Occipital lobe (tissue), 2 donors: ENCODE data around the gene GNMT. TPM values are rescaled to one million over a fixed set of nuclear protein-coding genes. Genes with fewer than 3 reads are reported as not detected.
"Not testable (repeated sequence)": the region's sequence is repeated elsewhere in the genome, so short reads cannot be mapped to it uniquely, and the experiment has no call there.

ENCODE experiments used
- DNase-seq: peaks from one replicate; lab custom pipeline; 2025; lab: John Stamatoyannopoulos, UW
- total RNA-seq: library from RNA; depleted of rRNA; stranded (reverse); fragments of >200 nt; gene quantifications from one replicate; pipeline ENCODE4 v1.2.3, GENCODE V29; 2014

The GNMT gene
- total RNA-seq, 1 donor from 2014 or later: not detected

DNA sequence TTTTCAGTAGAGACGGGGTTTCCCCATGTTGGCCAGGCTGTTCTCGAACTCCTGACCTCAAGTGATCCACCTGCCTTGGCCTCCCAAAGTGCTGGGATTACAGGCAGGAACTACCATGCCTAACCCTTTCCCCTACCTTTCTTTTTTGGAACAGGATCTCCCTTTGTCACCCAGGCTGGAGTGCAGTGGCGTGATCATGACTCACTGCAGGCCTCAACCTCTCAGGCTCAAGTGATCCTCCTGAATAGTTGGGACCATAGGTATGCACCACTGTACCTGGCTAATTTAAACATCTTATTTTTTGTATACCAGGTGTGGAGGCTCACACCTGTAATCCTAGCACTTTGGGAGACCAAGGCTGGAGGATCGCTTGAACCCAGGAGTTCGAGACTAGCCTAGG is 19.2 kb upstream of the GNMT start:
- DNase-seq: not testable (repeated sequence)

DNA sequence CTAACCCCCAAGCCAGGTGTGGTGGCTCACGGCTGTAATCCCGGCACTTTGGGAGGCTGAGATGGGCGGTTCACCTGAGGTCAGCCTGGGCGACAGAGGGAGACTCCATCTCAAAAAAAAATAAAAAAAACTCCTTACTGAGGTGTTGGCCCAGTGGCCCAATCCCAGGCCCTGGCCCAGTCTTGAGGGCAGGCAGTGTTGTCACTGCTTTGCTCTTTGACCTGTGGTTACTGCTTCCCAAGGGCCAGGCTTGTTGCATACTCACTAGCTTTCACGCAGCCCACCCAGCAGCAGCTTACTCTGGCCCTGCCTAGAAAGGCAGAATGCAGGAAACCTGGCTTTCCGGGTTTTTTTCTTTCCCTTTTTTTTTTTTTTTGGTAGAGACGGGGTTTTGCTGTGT is 18.1 kb upstream of the GNMT start:
- no peak for DNase-seq

DNA sequence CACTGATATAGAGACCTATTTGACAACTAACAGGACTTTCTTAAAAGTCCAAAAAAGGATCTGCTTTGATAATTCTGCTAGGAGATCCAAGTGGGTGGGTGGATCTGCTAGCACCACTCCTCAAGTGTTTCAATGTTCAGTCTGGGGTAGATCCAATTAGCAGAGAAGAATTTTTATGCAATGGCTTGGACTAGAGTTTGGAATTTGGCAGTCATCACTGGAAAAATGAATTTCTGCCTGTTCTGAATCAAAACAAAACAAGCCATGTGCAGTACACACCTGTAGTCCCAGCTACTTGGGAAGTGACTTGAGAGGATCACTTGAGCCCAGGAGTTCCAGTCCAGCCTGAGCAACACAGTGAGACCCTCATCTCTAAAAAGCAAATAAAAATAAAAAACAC is 12.6 kb upstream of the GNMT start:
- no peak for DNase-seq

DNA sequence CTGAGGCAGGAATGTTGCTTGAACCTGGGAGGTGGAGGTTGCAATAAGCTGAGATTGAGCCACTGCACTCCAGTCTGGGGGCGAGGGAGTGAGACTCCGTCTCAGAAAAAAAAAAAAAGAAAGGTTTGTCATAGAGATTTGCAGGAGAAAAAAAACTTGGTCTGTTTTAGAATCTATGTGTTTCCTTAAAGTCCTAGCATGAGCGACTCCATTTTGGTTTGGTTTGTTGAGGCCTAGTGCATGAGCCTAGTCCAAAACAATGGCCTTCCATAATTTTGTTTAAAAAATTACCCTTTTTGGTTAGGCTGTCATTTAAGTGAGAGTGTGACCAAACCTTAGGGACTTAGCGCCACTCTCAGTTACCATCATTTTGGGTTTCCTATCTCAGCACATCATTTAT is 8.2 kb upstream of the GNMT start:
- no peak for DNase-seq

DNA sequence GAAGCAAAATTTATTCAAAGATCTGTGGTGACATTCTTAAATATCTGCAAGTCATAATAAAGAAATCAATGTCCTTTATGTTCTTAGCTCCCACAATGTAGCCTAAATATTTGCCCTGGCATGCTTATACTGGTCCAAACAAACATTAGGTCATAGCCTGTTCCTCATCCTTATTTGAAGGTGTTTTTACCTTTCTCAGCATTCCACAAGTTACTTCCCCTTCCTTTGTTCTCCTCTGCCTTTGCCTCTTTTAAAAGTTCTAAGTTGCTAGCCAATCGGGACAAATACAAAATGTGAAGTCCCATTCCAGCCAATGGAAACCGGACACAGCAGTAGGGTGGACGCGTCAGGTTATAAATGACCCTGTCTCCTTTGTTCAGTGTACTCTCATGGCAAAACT is 6.1 kb upstream of the GNMT start:
- not testable (repeated sequence) for DNase-seq

DNA sequence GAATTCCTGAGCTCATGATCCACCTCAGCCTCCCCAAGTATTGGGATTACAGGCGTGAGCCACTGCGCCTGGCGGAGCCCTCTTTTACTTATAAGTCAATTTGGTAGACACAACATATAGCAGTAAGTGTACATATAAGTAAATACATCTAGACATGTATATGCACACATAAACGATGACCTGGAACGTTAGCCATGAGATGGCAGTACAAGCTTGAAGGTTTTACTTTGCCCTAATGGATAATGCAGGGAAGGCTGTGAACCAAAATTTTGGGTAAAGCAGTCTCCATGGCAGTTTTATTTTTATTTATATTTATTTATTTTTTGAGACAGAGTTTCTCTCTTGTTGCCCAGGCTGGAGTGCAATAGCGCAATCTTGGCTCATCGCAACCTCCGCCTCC is 2.4 kb upstream of the GNMT start:
- no peak for DNase-seq

DNA sequence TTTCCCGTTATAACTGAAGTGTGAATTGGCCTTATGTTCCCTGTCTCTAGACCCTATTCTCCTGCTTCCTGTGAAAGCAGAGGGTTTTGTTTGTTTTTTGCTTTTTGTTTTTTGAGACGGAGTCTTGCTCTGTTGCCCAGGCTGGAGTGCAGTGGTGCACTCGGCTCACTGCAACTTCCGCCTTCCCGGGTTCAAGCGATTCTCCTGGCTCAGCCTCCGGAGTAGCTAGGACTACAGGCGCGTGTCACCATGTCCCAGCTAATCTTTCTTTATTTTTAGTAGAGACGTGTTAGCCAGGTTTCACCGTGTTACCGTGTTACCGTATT is 674 bp upstream of the GNMT start:
- DNase-seq: no peak

DNA sequence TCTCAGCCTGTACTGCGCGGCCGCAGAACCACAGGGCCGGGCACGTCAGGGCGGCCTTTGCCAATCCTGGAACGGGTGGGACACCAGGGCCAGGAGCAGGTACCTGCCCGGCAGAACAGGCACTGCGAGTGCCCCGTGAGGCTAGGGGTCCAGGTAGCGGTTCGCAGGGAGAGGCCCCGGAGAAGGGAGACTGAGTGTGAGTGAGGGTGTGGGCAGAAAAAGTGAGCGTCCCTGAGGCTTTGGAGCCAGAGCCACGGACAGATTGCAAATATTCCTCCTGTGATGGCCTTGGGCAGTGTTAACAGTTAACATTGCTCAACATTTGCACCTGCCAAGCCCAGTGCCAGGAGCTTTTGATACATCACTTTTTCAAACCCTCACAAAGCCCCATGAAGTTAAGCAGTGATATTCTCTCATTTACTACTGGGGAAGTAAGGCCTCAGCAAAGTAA is 491 bp downstream of the GNMT start:
- no peak for DNase-seq

DNA sequence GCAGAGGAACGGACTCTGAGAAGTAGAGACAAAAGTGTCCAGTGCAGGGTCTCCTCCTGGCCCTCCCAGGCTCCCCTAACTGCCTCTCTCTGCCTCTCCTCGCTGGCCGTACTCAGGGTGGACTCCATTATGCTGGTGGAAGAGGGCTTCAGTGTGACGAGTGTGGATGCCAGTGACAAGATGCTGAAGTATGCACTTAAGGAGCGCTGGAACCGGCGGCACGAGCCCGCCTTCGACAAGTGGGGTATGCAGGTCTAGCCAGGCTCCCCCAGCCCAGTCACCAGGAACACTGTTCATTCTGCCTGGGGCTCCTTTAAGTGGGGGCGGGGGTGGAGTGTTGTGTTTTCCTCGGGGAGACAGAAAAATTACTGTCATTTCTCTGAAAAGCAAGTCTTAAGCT is 1.5 kb downstream of the GNMT start:
- DNase-seq: no peak

DNA sequence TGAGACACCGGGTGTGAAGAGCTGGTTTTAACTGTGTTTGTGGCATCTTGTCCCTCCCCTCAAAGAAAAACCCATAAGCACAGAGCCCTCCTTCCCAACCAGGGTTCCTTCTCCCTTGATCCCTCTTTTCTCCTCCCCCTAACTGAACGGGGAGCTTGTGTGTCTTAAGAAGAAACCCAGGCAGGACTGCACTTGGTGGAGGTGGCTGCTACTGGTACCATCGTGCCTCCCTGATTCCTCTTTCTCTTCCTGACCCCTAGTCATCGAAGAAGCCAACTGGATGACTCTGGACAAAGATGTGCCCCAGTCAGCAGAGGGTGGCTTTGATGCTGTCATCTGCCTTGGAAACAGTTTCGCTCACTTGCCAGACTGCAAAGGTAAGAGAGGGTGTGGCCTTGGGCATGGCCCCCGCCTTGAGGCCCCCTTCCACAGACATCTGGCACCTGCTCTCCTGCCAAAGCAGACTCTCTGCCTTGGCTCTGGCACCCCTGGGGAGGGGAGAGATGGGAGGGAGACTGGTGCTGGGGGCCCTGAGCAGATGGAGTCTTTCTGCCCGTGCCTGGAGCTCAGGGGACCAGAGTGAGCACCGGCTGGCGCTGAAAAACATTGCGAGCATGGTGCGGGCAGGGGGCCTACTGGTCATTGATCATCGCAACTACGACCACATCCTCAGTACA is 2.1 kb downstream of the GNMT start:
- no peak for DNase-seq

DNA sequence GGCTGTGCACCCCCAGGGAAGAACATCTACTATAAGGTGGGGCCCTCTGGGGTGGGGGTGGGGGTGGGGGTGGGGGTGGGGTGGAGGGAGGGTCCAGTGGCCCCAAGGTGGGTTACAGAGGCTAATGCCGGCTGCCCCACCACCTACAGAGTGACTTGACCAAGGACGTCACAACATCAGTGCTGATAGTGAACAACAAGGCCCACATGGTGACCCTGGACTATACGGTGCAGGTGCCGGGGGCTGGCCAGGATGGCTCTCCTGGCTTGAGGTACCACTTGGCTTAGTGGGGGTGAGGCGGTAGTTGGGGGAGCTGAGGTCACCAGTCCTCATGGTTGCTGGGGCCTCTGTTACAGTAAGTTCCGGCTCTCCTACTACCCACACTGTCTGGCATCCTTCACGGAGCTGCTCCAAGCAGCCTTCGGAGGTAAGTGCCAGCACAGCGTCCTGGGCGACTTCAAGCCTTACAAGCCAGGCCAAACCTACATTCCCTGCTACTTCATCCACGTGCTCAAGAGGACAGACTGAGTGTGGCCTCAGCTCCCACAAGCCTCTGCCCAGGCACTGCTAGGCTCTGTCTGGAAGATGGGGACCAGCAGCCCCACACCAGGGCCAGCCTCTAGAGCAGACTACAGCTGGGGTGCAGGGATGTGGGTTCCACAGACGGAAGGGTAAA is 2.8 kb downstream of the GNMT start:
- DNase-seq: no peak

DNA sequence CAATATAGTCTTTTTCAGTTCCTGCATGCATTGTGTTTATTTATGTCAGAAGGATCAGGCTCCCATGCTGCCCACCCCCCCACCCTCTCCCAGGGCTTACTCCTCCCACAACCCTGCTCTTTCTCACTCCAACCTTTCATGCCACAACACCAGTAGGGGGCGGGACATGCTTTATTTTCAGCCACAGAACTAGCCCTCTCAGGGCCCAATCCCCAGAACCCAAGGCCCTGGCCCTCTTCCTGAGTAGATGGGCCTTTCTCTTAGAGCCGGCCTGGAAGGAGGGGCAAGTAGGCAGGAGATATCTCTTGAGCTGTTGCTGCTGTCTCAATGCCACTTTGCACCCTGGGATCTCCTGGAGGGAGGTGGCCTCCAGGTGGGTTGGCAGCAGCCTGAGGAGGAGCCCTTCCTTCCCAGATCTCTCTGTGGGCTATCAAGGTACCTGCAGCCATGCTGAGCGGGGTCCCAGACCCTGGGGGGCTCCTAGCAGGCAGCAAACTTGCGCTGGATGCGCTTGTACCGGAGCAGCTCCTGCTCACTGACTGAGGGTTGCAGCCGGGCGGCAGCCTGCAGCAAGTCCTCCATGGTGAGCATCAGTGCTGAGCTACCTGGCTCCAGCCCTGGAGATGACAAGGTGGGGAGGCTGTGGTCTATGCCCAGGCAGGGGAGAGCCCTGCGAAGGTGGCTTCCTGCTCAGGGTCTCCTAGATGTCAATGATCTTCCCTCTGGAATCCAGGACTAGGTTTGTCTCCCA is 3.5 kb downstream of the GNMT start:
- no peak for DNase-seq

DNA sequence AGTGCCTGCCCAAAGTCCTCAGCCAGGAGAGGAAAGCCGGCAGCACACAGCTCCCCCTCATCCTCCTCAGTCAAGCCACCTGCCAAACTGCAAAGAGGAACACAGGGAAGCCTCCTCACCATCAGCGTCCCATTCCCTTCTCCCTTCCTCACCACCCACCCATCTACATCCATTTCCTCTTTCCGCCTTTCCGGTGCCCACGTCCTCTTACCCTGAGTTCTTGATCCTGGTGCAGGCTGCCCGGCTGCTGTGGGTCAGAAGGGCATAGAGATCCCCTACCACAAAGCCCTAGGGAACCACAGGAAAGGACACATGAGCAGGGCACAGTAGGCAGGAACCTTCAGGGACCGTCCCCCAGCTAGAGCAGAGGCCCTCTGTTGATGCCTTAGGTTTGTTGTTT is 6.0 kb downstream of the GNMT start:
- no peak for DNase-seq

DNA sequence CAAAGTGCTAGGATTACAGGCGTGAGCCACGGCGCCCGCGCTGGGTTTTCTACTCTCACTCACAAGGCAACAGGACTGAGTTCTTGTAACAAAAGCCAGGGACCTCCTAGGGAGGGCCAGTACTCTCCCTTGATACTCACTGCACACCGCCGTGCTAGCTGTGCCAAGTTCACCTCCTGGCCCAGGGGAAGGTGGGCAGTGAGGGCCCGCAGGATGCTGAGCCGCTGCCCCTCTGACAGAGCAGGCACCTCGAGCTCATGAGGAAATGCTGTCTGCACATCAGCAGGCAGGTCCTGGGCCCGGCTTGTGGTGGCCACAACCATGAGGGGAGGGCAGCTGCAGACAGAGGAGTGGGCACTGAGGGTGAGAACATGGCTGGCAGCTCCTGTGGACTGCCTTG is 6.7 kb downstream of the GNMT start:
- DNase-seq: no peak

DNA sequence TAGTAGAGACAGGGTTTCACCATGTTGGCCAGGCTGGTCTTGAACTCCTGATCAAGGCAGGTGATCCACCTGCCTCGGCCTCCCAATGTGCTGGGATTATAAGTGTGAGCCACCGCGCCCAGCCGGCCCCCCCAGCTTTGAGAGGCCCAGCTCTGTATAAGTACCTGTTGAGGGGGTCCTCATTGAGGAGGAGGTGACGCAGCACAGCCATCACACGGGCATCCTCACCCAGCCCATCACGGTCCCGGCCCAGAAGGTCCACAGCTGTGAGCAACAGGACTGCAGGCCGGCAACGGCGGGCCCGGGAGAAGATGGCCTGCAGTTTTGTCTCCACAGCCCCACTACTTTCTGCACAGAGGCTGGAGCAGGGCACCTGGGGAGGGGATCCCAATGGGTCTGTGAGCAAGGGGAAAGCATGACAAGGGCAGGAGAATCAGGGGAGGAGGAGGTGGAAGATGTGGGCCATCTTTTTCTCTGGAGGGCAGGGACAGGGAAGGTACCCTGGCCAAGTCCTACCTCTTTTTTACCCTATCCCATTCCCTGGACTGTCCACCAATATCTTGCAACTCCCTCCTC is 7.7 kb downstream of the GNMT start:
- no peak for DNase-seq

DNA sequence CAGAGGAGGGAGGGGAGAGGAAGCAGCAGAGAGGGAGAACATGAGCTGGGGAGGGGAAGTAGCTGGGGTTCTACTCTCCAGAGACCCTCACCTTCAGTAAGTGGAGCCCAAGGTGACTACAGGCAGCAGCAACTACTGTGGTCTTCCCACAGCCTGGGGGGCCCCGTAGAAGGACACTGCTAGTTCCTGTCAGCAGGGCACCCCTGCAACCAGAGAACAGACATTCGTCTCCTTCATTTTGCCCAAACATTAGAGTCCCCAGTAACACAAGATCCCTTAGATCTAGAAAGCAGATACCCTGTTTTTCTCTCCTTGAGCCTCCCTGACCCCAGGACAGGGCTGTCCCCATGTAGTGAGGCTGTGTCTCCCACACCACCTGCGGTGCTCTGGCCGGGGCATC is 8.2 kb downstream of the GNMT start:
- DNase-seq: no peak

DNA sequence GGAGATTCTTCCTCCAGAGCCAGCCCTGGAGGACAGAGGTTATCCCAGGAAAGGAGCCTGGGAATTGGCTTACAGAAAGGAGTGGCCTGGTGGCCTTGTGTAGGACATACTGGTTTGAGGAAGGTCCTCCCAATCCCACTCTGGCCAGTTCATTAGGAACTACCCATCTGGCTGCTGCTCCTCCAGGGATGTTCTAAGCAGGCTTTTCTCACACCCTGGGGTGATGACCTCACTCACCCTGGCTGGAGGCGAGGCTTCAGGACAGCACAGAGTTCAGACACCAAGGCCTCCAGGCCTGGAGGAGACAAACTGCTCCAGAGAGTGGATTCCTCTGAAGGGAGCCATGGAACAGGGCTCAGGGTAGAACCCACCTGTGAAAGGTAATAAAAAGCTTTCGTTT is 8.9 kb downstream of the GNMT start:
- DNase-seq: no peak

DNA sequence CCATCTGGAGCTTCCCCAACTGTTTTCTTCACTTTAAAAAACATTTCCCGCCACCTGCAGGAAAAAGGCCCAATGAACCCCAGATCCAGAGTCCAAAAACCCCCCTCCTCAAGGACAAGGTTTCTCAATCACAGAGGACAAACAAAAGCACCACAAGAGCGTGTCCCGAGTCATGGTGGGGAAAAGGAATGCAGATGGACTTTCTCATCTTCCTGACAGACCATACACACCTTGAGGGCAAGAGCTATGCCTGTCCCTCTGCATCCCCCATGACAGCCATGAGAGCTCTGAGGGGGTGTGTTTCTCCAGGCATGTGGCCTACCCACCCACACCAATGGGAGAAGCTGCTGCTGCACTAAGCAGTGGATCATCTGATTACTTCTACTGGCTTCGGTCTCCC is 9.4 kb downstream of the GNMT start:
- no peak for DNase-seq

DNA sequence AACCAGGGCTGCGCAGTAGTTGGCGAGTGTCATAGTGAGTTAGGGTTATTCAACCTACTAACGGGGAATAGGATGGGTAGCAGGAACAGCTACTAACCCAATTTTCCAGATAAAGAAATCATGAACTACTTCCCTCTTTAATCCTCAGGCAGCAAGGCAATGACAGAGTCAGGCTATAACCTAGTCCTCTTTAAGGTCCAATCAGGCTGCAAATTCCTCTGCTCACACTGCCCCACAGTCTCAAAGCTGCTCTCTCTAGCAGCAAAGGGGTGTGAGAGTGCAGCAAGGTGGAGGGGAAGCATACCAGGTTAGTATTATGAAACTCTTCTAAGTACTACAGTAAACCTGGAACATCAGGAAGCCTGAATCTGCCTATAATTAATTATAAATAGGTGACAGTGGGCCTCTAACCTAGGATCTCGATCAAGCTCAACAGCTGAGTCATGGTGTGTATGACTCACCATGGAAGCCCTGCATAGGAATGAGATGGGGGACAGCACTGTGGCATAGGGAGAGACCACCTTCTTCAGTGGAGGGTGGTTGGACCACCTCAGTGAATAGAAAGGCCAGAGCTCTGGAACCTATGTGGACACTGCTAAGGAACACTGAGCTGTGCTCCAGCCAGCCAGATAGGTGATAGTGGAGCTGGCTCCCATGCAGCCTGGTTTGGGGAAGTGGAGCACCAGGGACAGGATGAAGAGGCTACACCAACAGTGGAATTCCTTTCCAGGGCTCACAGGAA is 10.5 kb downstream of the GNMT start:
- no peak for DNase-seq

DNA sequence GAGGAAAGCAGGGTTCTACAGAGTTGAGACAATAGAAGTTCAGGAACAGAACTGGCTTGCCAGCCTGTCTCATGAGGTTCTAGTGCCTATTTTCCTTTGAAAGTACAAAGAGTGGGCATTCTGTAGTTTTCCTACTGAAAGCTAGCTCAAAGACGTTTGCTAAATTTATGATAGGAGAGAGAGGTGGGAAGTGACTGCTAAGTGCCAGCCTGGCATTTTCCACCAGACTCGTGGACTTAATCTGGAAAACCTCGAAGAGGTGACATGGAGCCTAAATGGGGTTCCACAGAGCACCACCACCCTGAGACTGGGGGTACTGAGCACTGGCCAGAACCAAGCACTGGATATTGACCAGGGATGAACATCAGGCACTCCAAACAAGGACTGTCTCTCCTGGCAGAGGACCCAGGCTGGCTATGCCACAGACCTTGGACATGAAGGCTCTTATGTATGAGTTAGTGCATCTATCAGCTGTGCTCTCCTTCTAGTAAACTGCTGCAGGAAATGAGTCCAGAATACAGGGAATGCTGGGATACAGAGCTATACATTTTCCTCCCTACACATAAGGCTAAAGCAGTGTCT is 11.3 kb downstream of the GNMT start:
- DNase-seq: no peak

DNA sequence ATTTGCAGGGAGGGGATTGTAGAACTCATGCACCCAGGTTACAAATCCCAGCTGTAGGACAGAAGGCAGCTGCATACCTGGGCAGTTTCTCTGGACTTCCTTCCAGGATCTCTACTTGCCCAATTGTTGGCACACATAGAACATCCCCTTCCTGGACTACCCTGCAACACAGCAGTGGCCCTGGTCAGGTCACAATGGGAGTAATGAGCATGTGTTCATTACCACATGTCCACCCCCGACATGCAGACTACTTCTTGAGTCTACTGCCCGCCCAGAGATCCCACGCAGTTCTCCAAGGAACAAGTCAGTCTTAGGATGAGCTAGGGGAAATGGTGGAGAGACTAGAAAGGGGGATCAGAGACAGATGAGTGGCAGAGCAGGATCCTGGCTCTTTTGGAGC is 13.4 kb downstream of the GNMT start:
- no peak for DNase-seq
